Measurements from ENCODE around the gene UBASH3A. TPM values are rescaled to one million over a fixed set of nuclear protein-coding genes. Genes with fewer than 3 reads are reported as not detected.
"Not testable (repeated sequence)": the region's sequence is repeated elsewhere in the genome, so short reads cannot be mapped to it uniquely, and the experiment has no call there.

Gene UBASH3A
- total RNA-seq, 1 donor from 2014 or later, result not detected

GRCh38 chr21:42401820-42402251 is 1.9 kb upstream of the UBASH3A start:
- no peak for ATAC-seq
- no peak for DNase-seq (ENCODE audit: missing footprints)
- intact Hi-C loops (cut with DNase I), result no loop called here

- DNase-seq (ENCODE audit: missing footprints) (no peak), ATAC-seq (no peak)
- intact Hi-C loops (cut with DNase I), result no loop called here
Measured at GRCh38 chr21:42404539-42404938, 837 bp downstream of the UBASH3A start.

- ATAC-seq (no peak), DNase-seq (ENCODE audit: missing footprints) (no peak)
- intact Hi-C loops (cut with DNase I), result no loop called here
Measured at GRCh38 chr21:42405064-42406013, 1.6 kb downstream of the UBASH3A start.

- ATAC-seq (no peak), DNase-seq (ENCODE audit: missing footprints) (no peak)
- intact Hi-C loops (cut with DNase I), result no loop called here
Measured at GRCh38 chr21:42406201-42406621, 2.5 kb downstream of the UBASH3A start.

GRCh38 chr21:42406866-42407265 is 3.2 kb downstream of the UBASH3A start:
- DNase-seq (ENCODE audit: missing footprints) (no peak), ATAC-seq (no peak)
- intact Hi-C loops (cut with DNase I), result no loop called here

GRCh38 chr21:42407476-42407875 is 3.8 kb downstream of the UBASH3A start:
- ATAC-seq (no peak), DNase-seq (ENCODE audit: missing footprints) (no peak)
- intact Hi-C loops (cut with DNase I), result no loop called here

GRCh38 chr21:42408718-42409117 is 5.0 kb downstream of the UBASH3A start:
- DNase-seq (ENCODE audit: missing footprints); ATAC-seq; intact Hi-C loops (cut with DNase I): not testable (repeated sequence)

- intact Hi-C loops (cut with DNase I), result no loop called here
- DNase-seq (ENCODE audit: missing footprints) (no peak), ATAC-seq (no peak)
Measured at GRCh38 chr21:42409366-42409765, 5.7 kb downstream of the UBASH3A start.

GRCh38 chr21:42411197-42411869 is 7.6 kb downstream of the UBASH3A start:
- no peak for ATAC-seq
- intact Hi-C loops (cut with DNase I), result no loop called here
- DNase-seq (ENCODE audit: missing footprints), result no peak

GRCh38 chr21:42411891-42412635 is 8.4 kb downstream of the UBASH3A start:
- intact Hi-C loops (cut with DNase I), result no loop called here
- DNase-seq (ENCODE audit: missing footprints) (no peak), ATAC-seq (no peak)

GRCh38 chr21:42412636-42412933 is 8.9 kb downstream of the UBASH3A start:
- intact Hi-C loops (cut with DNase I), result no loop called here
- no peak for ATAC-seq
- DNase-seq (ENCODE audit: missing footprints), result no peak

- DNase-seq (ENCODE audit: missing footprints) (no peak), ATAC-seq (no peak)
- intact Hi-C loops (cut with DNase I), result no loop called here
Measured at GRCh38 chr21:42413093-42413492, 9.4 kb downstream of the UBASH3A start.

- no peak for DNase-seq (ENCODE audit: missing footprints)
- no peak for ATAC-seq
- intact Hi-C loops (cut with DNase I), result no loop called here
Measured at GRCh38 chr21:42413500-42413899, 9.8 kb downstream of the UBASH3A start.

GRCh38 chr21:42414066-42414465 is 10.4 kb downstream of the UBASH3A start:
- intact Hi-C loops (cut with DNase I), result no loop called here
- ATAC-seq, result no peak
- DNase-seq (ENCODE audit: missing footprints), result no peak

GRCh38 chr21:42414553-42414927 is 10.8 kb downstream of the UBASH3A start:
- DNase-seq (ENCODE audit: missing footprints), result no peak
- intact Hi-C loops (cut with DNase I), result no loop called here
- ATAC-seq, result no peak

- ATAC-seq, result no peak
- no peak for DNase-seq (ENCODE audit: missing footprints)
- intact Hi-C loops (cut with DNase I), result no loop called here
Measured at GRCh38 chr21:42414928-42415769, 11.4 kb downstream of the UBASH3A start.

- intact Hi-C loops (cut with DNase I), result no loop called here
- no peak for ATAC-seq
- DNase-seq (ENCODE audit: missing footprints), result no peak
Measured at GRCh38 chr21:42417533-42417932, 13.8 kb downstream of the UBASH3A start.

- intact Hi-C loops (cut with DNase I), result no loop called here
- ATAC-seq (no peak), DNase-seq (ENCODE audit: missing footprints) (no peak)
Measured at GRCh38 chr21:42418886-42419285, 15.2 kb downstream of the UBASH3A start.

GRCh38 chr21:42419845-42420244 is 16.1 kb downstream of the UBASH3A start:
- ATAC-seq, result no peak
- no peak for DNase-seq (ENCODE audit: missing footprints)
- intact Hi-C loops (cut with DNase I), result no loop called here
